HCT116 (cell line): ENCODE results near the gene CRIM1. TPM values are rescaled to one million over a fixed set of nuclear protein-coding genes. Genes with fewer than 3 reads are reported as not detected.

Experiments used
- ATAC-seq: fragments of 200-7000 bp; cut with Tn5 transposase; 2 replicates; pipeline ENCODE4 v1.9.1; 2020; ENCODE audit warnings: mild to moderate bottlenecking, moderate library complexity
- BruUV-seq: library from RNA; stranded (reverse); fragments of 400-500 nt; replicated peaks from 2 replicates; lab custom pipeline; 2021; lab: Mats Ljungman, UMichigan
- CTCF ChIA-PET: fragments of 300-600 bp; sonication (Branson Sonifier 250); formaldehyde crosslinking; loops from one replicate; lab custom pipeline; 2021; ENCODE audit warnings: antibody characterized with exemption; lab: Charles Lee
- POLR2A ChIA-PET: fragments of 300-600, 350-600 bp; sonication (Branson Sonifier 250); formaldehyde crosslinking; loops from one replicate; lab custom pipeline; 2021; ENCODE audit warnings: antibody characterized with exemption; lab: Charles Lee
- RAD21 ChIA-PET, 2 experiments: fragments of 300-600 bp; sonication (Branson Sonifier 250); formaldehyde crosslinking; loops; one replicate each; lab custom pipeline; 2023; ENCODE audit warnings: low total read pairs in 2 of 2; ENCODE audit not compliant: uncharacterized antibody in 2 of 2, unreplicated experiment in 2 of 2, low non-redundant PET in 1 of 2; lab: Charles Lee
- DNase-seq: peaks from one replicate; pipeline ENCODE4 v3.0.0-alpha.2; 2010; ENCODE audit warnings: low read depth, low spot score
- H2AFZ ChIP-seq: fragments of 200-600 bp; shearing (Covaris generic), sonication (generic); 2 replicates; pipeline ENCODE4 v1.6.1; 2017; ENCODE audit warnings: low read depth, mixed run types, mixed read lengths, antibody characterized with exemption, low read length; ENCODE audit not compliant: poor library complexity, severe bottlenecking
- H3K27ac ChIP-seq: 2 replicates; pipeline ENCODE4 v1.5.1; 2012; ENCODE audit warnings: low read depth, low read length
- H3K27me3 ChIP-seq: fragments of 200-600 bp; sonication (generic); 2 replicates; pipeline ENCODE4 v1.6.1; 2016; ENCODE audit warnings: mixed run types, low read length, mixed read lengths; ENCODE audit not compliant: insufficient read depth
- H3K36me3 ChIP-seq, 2 experiments: fragments of 200-500 bp in 1 of 2; fragments of 200-600 bp in 1 of 2; sonication (Bioruptor generic) in 1 of 2; sonication (generic) in 1 of 2; 2 replicates each; pipeline versions ENCODE4 v1.5.1 to v1.6.1; 2014 to 2016; ENCODE audit warnings: low read length in 2 of 2, inconsistent platforms in 1 of 2, mixed read lengths in 1 of 2, mixed run types in 1 of 2; ENCODE audit not compliant: insufficient read depth in 2 of 2, control insufficient read depth in 1 of 2
- H3K4me1 ChIP-seq, 2 experiments: fragments of 200-600 bp in 1 of 2; sonication (generic) in 1 of 2; 2 replicates each; pipeline versions ENCODE4 v1.5.1 to v1.6.1; 2012 to 2017; ENCODE audit warnings: low read length in 2 of 2, inconsistent platforms in 1 of 2, mild to moderate bottlenecking in 1 of 2, mixed read lengths in 1 of 2, mixed run types in 1 of 2, moderate library complexity in 1 of 2; ENCODE audit not compliant: insufficient read depth in 2 of 2, control insufficient read depth in 1 of 2
- H3K4me2 ChIP-seq: fragments of 200-600 bp; sonication (generic); 2 replicates; pipeline ENCODE4 v1.6.1; 2017; ENCODE audit warnings: mixed run types, low read length, mixed read lengths
- H3K4me3 ChIP-seq, 2 experiments: fragments of 200-600 bp in 1 of 2; sonication (generic) in 1 of 2; replicated peaks in 1 of 2; 2 replicates each; pipeline ENCODE4 v1.5.1; 2011 to 2016; ENCODE audit warnings: low read length in 2 of 2, control low read depth in 1 of 2, low read depth in 1 of 2, mild to moderate bottlenecking in 1 of 2, mixed read lengths in 1 of 2, mixed run types in 1 of 2
- H3K79me2 ChIP-seq: fragments of 200-600 bp; sonication (generic); 2 replicates; pipeline ENCODE4 v1.6.1; 2017; ENCODE audit warnings: mild to moderate bottlenecking, mixed run types, low read length, moderate library complexity, mixed read lengths; ENCODE audit not compliant: insufficient read depth
- H3K9ac ChIP-seq: fragments of 200-600 bp; sonication (generic); 2 replicates; pipeline ENCODE4 v1.6.1; 2016; ENCODE audit warnings: low read length, mixed read lengths
- H3K9me2 ChIP-seq: fragments of 200-600 bp; sonication (generic), shearing (Covaris generic); 2 replicates; pipeline ENCODE4 v1.6.1; 2017; ENCODE audit warnings: mixed run types, mild to moderate bottlenecking, moderate library complexity; ENCODE audit not compliant: insufficient read depth
- H3K9me3 ChIP-seq, 2 experiments: fragments of 200-500 bp in 1 of 2; fragments of 200-600 bp in 1 of 2; sonication (Bioruptor generic) in 1 of 2; sonication (generic) in 1 of 2; 2 replicates each; pipeline ENCODE4 v1.6.1; 2014 to 2017; ENCODE audit warnings: low read length in 2 of 2, mixed read lengths in 2 of 2, inconsistent platforms in 1 of 2, low read depth in 1 of 2, mild to moderate bottlenecking in 1 of 2, mixed run types in 1 of 2, moderate library complexity in 1 of 2; ENCODE audit not compliant: control insufficient read depth in 1 of 2, insufficient read depth in 1 of 2
- H4K20me1 ChIP-seq: fragments of 200-600 bp; sonication (generic), shearing (Covaris generic); 2 replicates; pipeline ENCODE4 v1.6.1; 2017; ENCODE audit warnings: mixed run types, mild to moderate bottlenecking, moderate library complexity; ENCODE audit not compliant: insufficient read depth
- EZH2 ChIP-seq: fragments of 200-600 bp; sonication (generic); IDR thresholded peaks from 2 replicates; pipeline ENCODE4 v1.6.1; 2017; ENCODE audit warnings: antibody characterized with exemption, mixed run types
- FOSL1 ChIP-seq: IDR thresholded peaks from 2 replicates; pipeline ENCODE4 v1.6.1; 2012; ENCODE audit warnings: low read depth
- JUND ChIP-seq: IDR thresholded peaks from 2 replicates; pipeline ENCODE4 v1.6.1; 2012
- MAX ChIP-seq: IDR thresholded peaks from 2 replicates; pipeline ENCODE4 v1.6.1; 2012
- POLR2A ChIP-seq: IDR thresholded peaks from 2 replicates; pipeline ENCODE4 v1.7.0; 2011; ENCODE audit warnings: borderline replicate concordance; ENCODE audit not compliant: insufficient read depth, insufficient read length; ENCODE audit errors: extremely low read depth
- REST ChIP-seq: IDR thresholded peaks from 2 replicates; pipeline ENCODE4 v1.6.1; 2012; ENCODE audit warnings: low read depth
- SIN3A ChIP-seq: IDR thresholded peaks from 2 replicates; pipeline ENCODE4 v1.6.1; 2012; ENCODE audit warnings: low read depth
- SP1 ChIP-seq: IDR thresholded peaks from 2 replicates; pipeline ENCODE4 v1.6.1; 2012; ENCODE audit warnings: low read depth
- ZFX ChIP-seq: fragments of 450-650 bp; IDR thresholded peaks from 2 replicates; pipeline ENCODE4 v1.6.1; 2017
- intact Hi-C: fragments of 100-400 bp; cut with micrococcal nuclease; formaldehyde crosslinking; loops from 2 replicates; pipeline ENCODE4 v1.10.0; 2022
- total RNA-seq: library from RNA; stranded (reverse); gene quantifications from one replicate; pipeline ENCODE4 v1.2.1, GENCODE V29; 2021; ENCODE audit not compliant: unreplicated experiment
- TF ChIP-seq, protein P1 (sequence below): IDR thresholded peaks from 2 replicates; pipeline ENCODE4 v1.6.1; 2012

The CRIM1 gene
- total RNA-seq, 1 experiment from 2014 or later: 27.2 TPM

GRCh38 chr2:36438449-36438977 is 82.9 kb downstream of the CRIM1 start:
- Histone ChIP-seq H3K9ac (peak overlapping the region; percentile 52), H4K20me1 (no peaks in the 10 kb centered on the region), H3K9me3 (no peaks in the 10 kb centered on the region), H3K79me2 (peaks cover 8% of the 10 kb centered on the region; the same call in 1 of the 2 replicates), H3K4me1 (peaks cover 5 to 22% of the 10 kb centered on the region in 2 experiments; a peak in 2 of 4 replicates), H3K36me3 (0 out of 4 replicates have a peak, but pooled peaks cover 2 to 4% of the 10 kb centered on the region in 2 experiments), H3K4me3 (peak overlapping the region in 1 of 2 experiments; percentile 24; a peak in 1 of 4 replicates), H3K27ac (peak overlapping the region; percentile 21; the same call in 1 of the 2 replicates), H3K27me3 (no peaks in the 10 kb centered on the region), H3K9me2 (no peaks in the 10 kb centered on the region), H2AFZ (no peak overlapping the region)
- intact Hi-C loops: no loop called here
- POLR2A ChIA-PET: no interaction called here
- RAD21 ChIA-PET: no interaction called here
- BruUV-seq: no TSS peak
- DNase-seq (peak; percentile 43), ATAC-seq (peak; percentile 93)
- CTCF ChIA-PET: interaction anchor here (1.1 to 1.4 kb wide), 2 partner anchors 22 to 69 kb away, joined by 3 to 4 read pairs; no protein-coding TSS in a partner anchor
- TF ChIP-seq JUND: peak; percentile 64
- TF ChIP-seq SP1: peak; percentile 46; the same call in 1 of the 2 replicates
- no peak for TF ChIP-seq REST
- TF ChIP-seq, protein P1, sequence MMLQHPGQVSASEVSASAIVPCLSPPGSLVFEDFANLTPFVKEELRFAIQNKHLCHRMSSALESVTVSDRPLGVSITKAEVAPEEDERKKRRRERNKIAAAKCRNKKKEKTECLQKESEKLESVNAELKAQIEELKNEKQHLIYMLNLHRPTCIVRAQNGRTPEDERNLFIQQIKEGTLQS: 0 out of 2 replicates have a peak, but pooled peaks have one; percentile 12
- no peak for TF ChIP-seq POLR2A
- TF ChIP-seq SIN3A: peak; percentile 56; the same call in 1 of the 2 replicates
- peak; percentile 75 for TF ChIP-seq FOSL1
- TF ChIP-seq EZH2: no peak
- no peak for TF ChIP-seq ZFX
- TF ChIP-seq MAX: 0 out of 2 replicates have a peak, but pooled peaks have one; percentile 34
- TF ChIP-seq, all 23 proteins: peak for 6
- peak overlapping the region; percentile 76 for H3K4me2 ChIP-seq
